Stomach smooth muscle (tissue), 2 donors: ENCODE results near the gene TYW1B.
"Not testable (repeated sequence)": the region's sequence is repeated elsewhere in the genome, so short reads cannot be mapped to it uniquely, and the experiment has no call there.

Experiments used
- H3K27ac ChIP-seq: one replicate; pipeline ENCODE4 v1.7.0; 2013; ENCODE audit warnings: mild to moderate bottlenecking, low read length, inconsistent platforms
- H3K27me3 ChIP-seq, 2 donors: one replicate each; pipeline ENCODE4 v1.7.0; 2013; ENCODE audit warnings: low read length in 2 of 2; ENCODE audit not compliant: insufficient read depth in 2 of 2, control insufficient read depth in 1 of 2
- H3K36me3 ChIP-seq, 2 donors: one replicate each; pipeline ENCODE4 v1.7.0; 2013; ENCODE audit warnings: low read length in 2 of 2; ENCODE audit not compliant: control insufficient read depth in 2 of 2, insufficient read depth in 2 of 2
- H3K4me1 ChIP-seq: one replicate; pipeline ENCODE4 v1.7.0; 2013; ENCODE audit warnings: low read length; ENCODE audit not compliant: control insufficient read depth, insufficient read depth
- H3K4me3 ChIP-seq, 2 donors: one replicate each; pipeline ENCODE4 v1.7.0; 2013; ENCODE audit warnings: low read length in 2 of 2
- H3K9ac ChIP-seq, 2 donors: one replicate each; pipeline ENCODE4 v1.7.0; 2013; ENCODE audit warnings: low read length in 2 of 2, mild to moderate bottlenecking in 1 of 2
- H3K9me3 ChIP-seq, 2 donors: one replicate each; pipeline ENCODE4 v1.7.0; 2013; ENCODE audit warnings: low read length in 2 of 2; ENCODE audit not compliant: control insufficient read depth in 2 of 2
- donor health status: healthy.
- donor health status: Pancreatic carcinoma.

Gene TYW1B

GRCh38 chr7:72785166-72785955, 42.6 kb downstream of the TYW1B start:
- no peak overlapping the region for H3K9ac ChIP-seq
- H3K36me3 ChIP-seq, result no peaks in the 10 kb centered on the region
- H3K4me1 ChIP-seq, result peaks cover 4% of the 10 kb centered on the region
- H3K9me3 ChIP-seq, result no peaks in the 10 kb centered on the region
- H3K27ac ChIP-seq, result no peak overlapping the region
- no peaks in the 10 kb centered on the region for H3K27me3 ChIP-seq
- no peak overlapping the region for H3K4me3 ChIP-seq

- not testable (repeated sequence) for H3K27ac ChIP-seq, H3K4me1 ChIP-seq
Measured at GRCh38 chr7:72783601-72784370, 44.2 kb downstream of the TYW1B start.

GRCh38 chr7:72781631-72782030, 46.4 kb downstream of the TYW1B start:
- H3K9me3 ChIP-seq, result no peaks in the 10 kb centered on the region
- H3K27ac ChIP-seq, result no peak overlapping the region
- no peaks in the 10 kb centered on the region for H3K27me3 ChIP-seq
- no peak overlapping the region for H3K9ac ChIP-seq
- peaks cover 4% of the 10 kb centered on the region for H3K4me1 ChIP-seq
- no peaks in the 10 kb centered on the region for H3K36me3 ChIP-seq
- H3K4me3 ChIP-seq, result no peak overlapping the region

More at GRCh38 chr7:72783601-72784370, 44.2 kb downstream of the TYW1B start:
- not testable (repeated sequence) for H3K9ac ChIP-seq, H3K36me3 ChIP-seq, H3K9me3 ChIP-seq, H3K27me3 ChIP-seq, H3K4me3 ChIP-seq

GRCh38 chr7:72781161-72781560, 46.8 kb downstream of the TYW1B start:
- Histone ChIP-seq H3K27me3 (no peaks in the 10 kb centered on the region), H3K9ac (no peak overlapping the region), H3K4me3 (no peak overlapping the region), H3K9me3 (no peaks in the 10 kb centered on the region), H3K4me1 (peaks cover 4% of the 10 kb centered on the region), H3K36me3 (no peaks in the 10 kb centered on the region), H3K27ac (no peak overlapping the region)

- H3K9me3 ChIP-seq, H3K4me3 ChIP-seq, H3K9ac ChIP-seq, H3K4me1 ChIP-seq, H3K27me3 ChIP-seq, H3K27ac ChIP-seq, H3K36me3 ChIP-seq: not testable (repeated sequence)
Measured at GRCh38 chr7:72780289-72780894, 47.6 kb downstream of the TYW1B start.

GRCh38 chr7:72777167-72777566, 50.8 kb downstream of the TYW1B start:
- not testable (repeated sequence) for H3K9me3 ChIP-seq, H3K36me3 ChIP-seq, H3K4me1 ChIP-seq, H3K27ac ChIP-seq, H3K27me3 ChIP-seq, H3K4me3 ChIP-seq, H3K9ac ChIP-seq

- H3K4me3 ChIP-seq, H3K9me3 ChIP-seq, H3K27me3 ChIP-seq, H3K4me1 ChIP-seq, H3K27ac ChIP-seq, H3K36me3 ChIP-seq, H3K9ac ChIP-seq: not testable (repeated sequence)
Measured at GRCh38 chr7:72772627-72773026, 55.4 kb downstream of the TYW1B start.

- H3K36me3 ChIP-seq, H3K4me1 ChIP-seq, H3K9me3 ChIP-seq, H3K9ac ChIP-seq, H3K27me3 ChIP-seq, H3K27ac ChIP-seq, H3K4me3 ChIP-seq: not testable (repeated sequence)
Measured at GRCh38 chr7:72766994-72767393, 61.0 kb downstream of the TYW1B start.

GRCh38 chr7:72760602-72761001, 67.4 kb downstream of the TYW1B start:
- Histone ChIP-seq H3K4me3 (no peak overlapping the region), H3K9ac (no peak overlapping the region), H3K27me3 (no peaks in the 10 kb centered on the region), H3K4me1 (no peaks in the 10 kb centered on the region), H3K9me3 (peaks cover 0 to 4% of the 10 kb centered on the region in 2 donors), H3K36me3 (peaks cover 0 to 2% of the 10 kb centered on the region in 2 donors), H3K27ac (no peak overlapping the region)

GRCh38 chr7:72754312-72754711, 73.7 kb downstream of the TYW1B start:
- H3K27me3 ChIP-seq, result no peaks in the 10 kb centered on the region
- no peak overlapping the region for H3K27ac ChIP-seq
- H3K36me3 ChIP-seq, result peaks cover 0 to 2% of the 10 kb centered on the region in 2 donors
- H3K9ac ChIP-seq, result no peak overlapping the region
- no peak overlapping the region for H3K4me3 ChIP-seq
- peaks cover 0 to 4% of the 10 kb centered on the region in 2 donors for H3K9me3 ChIP-seq
- no peaks in the 10 kb centered on the region for H3K4me1 ChIP-seq
